ENCODE results near the gene ZNF324B. TPM values are rescaled to one million over a fixed set of nuclear protein-coding genes. Genes with fewer than 3 reads are reported as not detected.

ZNF324B gene
- total and polyA plus RNA-seq, 2 experiments from 2014 or later, result 1.9 to 5.8 TPM

DNA sequence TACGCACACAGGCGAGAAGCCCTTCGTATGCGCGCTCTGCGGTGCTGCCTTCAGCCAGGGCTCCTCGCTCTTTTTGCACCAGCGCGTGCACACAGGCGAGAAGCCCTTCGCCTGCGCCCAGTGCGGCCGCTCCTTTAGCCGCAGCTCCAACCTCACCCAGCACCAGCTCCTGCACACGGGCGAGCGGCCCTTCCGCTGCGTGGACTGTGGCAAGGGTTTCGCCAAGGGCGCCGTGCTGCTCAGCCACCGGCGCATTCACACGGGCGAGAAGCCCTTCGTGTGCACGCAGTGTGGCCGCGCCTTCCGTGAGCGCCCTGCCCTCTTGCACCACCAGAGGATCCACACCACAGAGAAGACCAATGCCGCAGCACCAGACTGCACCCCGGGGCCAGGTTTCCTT lies 4.7 kb downstream of the ZNF324B start:
- Histone ChIP-seq H4K20me1 (ENCODE audit: insufficient read depth, poor library complexity, severe bottlenecking) (no peaks in the 10 kb centered on the region), H3K36me3 (replicated peaks; ENCODE audit: insufficient read depth, low read depth) (no peaks in the 10 kb centered on the region), H3K4me1 (ENCODE audit: insufficient read depth) (no peaks in the 10 kb centered on the region), H2AFZ (no peak overlapping the region), H3K27ac (no peak overlapping the region), H3K9me2 (replicated peaks; ENCODE audit: insufficient read depth) (no peaks in the 10 kb centered on the region), H3K4me2 (no peak overlapping the region), H3K27me3 (no peaks in the 10 kb centered on the region), H3K79me2 (no peaks in the 10 kb centered on the region), H3K4me3 (no peak overlapping the region), H3K9me3 (ENCODE audit: low read depth) (no peaks in the 10 kb centered on the region)
- DNase-seq (ENCODE audit: low spot score), result no peak
- whole genome bisulfite sequencing (ENCODE audit: low lambda C conversion rate, missing lambda C conversion rate), result 98% methylated on average over 34 of the region's 35 CpGs
- TF ChIP-seq, protein P1, sequence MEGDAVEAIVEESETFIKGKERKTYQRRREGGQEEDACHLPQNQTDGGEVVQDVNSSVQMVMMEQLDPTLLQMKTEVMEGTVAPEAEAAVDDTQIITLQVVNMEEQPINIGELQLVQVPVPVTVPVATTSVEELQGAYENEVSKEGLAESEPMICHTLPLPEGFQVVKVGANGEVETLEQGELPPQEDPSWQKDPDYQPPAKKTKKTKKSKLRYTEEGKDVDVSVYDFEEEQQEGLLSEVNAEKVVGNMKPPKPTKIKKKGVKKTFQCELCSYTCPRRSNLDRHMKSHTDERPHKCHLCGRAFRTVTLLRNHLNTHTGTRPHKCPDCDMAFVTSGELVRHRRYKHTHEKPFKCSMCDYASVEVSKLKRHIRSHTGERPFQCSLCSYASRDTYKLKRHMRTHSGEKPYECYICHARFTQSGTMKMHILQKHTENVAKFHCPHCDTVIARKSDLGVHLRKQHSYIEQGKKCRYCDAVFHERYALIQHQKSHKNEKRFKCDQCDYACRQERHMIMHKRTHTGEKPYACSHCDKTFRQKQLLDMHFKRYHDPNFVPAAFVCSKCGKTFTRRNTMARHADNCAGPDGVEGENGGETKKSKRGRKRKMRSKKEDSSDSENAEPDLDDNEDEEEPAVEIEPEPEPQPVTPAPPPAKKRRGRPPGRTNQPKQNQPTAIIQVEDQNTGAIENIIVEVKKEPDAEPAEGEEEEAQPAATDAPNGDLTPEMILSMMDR (IDR thresholded peaks at IDR 0.05; ENCODE audit: poor library complexity), result no peak
- TF ChIP-seq EZH2phosphoT487 (IDR thresholded peaks at IDR 0.05; ENCODE audit: low read depth, severe bottlenecking, unreplicated experiment) (no peak), EZH2 (IDR thresholded peaks at IDR 0.05; ENCODE audit: borderline replicate concordance) (no peak)

DNA sequence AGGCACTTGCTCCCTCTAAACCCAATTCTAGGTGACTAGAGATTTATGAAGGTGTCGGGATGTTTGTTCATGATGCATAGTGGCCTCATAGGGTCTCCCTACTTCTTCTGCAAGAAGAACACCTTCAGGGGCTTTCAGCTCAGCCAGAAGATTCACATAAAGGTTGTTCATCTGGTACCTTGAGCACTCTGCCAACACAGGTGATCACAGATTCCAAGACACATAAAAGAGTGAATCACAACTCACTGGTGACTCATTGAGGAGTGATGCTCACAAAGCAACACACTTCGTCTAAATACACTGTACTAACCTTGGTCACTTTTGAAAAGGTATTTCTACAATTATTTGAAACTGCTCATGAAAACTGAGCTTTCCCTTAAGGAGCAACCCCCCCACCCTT lies 8.6 kb downstream of the ZNF324B start:
- no peak overlapping the region for H3K4me3 ChIP-seq
- no peaks in the 10 kb centered on the region for H3K79me2 ChIP-seq
- no peak for DNase-seq (ENCODE audit: low spot score)
- H3K4me1 ChIP-seq (ENCODE audit: insufficient read depth), result no peaks in the 10 kb centered on the region
- H2AFZ ChIP-seq, result no peak overlapping the region
- no peak overlapping the region for H3K27ac ChIP-seq
- WGBS (ENCODE audit: low lambda C conversion rate, missing lambda C conversion rate), result 88% methylated on average over 2 of the region's 2 CpGs
- H3K36me3 ChIP-seq (replicated peaks; ENCODE audit: insufficient read depth, low read depth), result no peaks in the 10 kb centered on the region
- no peaks in the 10 kb centered on the region for H3K9me3 ChIP-seq (ENCODE audit: low read depth)
- no peaks in the 10 kb centered on the region for H3K27me3 ChIP-seq
- TF ChIP-seq EZH2phosphoT487 (IDR thresholded peaks at IDR 0.05; ENCODE audit: low read depth, severe bottlenecking, unreplicated experiment) (no peak), EZH2 (IDR thresholded peaks at IDR 0.05; ENCODE audit: borderline replicate concordance) (no peak)
- TF ChIP-seq, protein P1 (IDR thresholded peaks at IDR 0.05; ENCODE audit: poor library complexity), result no peak
- no peaks in the 10 kb centered on the region for H4K20me1 ChIP-seq (ENCODE audit: insufficient read depth, poor library complexity, severe bottlenecking)
- no peak overlapping the region for H3K4me2 ChIP-seq
- no peaks in the 10 kb centered on the region for H3K9me2 ChIP-seq (replicated peaks; ENCODE audit: insufficient read depth)

DNA sequence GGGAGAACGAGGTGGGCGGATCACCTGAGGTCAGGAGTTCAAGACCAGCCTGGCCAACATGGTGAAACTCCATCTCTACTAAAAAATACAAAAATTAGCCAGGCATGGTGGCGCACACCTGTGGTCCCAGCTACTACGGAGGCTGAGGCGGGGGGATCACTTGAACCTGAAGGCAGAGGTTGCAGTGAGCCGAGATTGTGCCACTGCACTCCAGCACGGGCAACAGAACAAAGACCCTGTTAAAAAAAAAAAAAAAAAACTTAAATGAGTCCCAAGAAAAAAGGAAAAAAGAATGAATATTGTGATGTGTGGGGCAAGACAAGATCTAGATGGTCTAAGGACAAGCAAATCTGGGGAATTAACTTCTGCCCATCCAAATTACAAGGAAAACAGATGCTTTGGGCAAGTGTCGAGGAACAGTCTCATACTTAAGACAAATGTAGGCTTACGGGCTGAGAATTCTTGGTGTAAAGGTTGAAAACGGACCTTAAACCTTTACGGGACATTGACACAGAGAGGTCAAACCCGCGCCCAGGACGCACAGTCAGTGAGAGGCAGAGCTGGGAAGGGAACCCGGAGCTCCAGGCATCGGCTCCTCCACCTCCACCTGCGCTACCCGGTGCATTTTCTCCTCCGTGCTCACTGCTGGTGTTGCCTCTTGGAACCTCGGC lies 14.8 kb downstream of the ZNF324B start:
- Histone ChIP-seq H3K27me3 (no peaks in the 10 kb centered on the region), H3K36me3 (replicated peaks; ENCODE audit: insufficient read depth, low read depth) (no peaks in the 10 kb centered on the region), H3K4me2 (peak overlapping the region; percentile 82), H3K4me3 (peak overlapping the region; percentile 38), H2AFZ (peak overlapping the region; percentile 84), H3K27ac (no peak overlapping the region), H3K4me1 (ENCODE audit: insufficient read depth) (no peaks in the 10 kb centered on the region), H3K79me2 (peaks cover 18% of the 10 kb centered on the region), H3K9me3 (ENCODE audit: low read depth) (no peaks in the 10 kb centered on the region), H3K9me2 (replicated peaks; ENCODE audit: insufficient read depth) (no peaks in the 10 kb centered on the region), H4K20me1 (ENCODE audit: insufficient read depth, poor library complexity, severe bottlenecking) (peaks cover 6% of the 10 kb centered on the region)
- DNase-seq (ENCODE audit: low spot score), result no peak
- 39% methylated on average over 20 of the region's 20 CpGs for WGBS (ENCODE audit: low lambda C conversion rate, missing lambda C conversion rate)
- TF ChIP-seq, protein P1 (IDR thresholded peaks at IDR 0.05; ENCODE audit: poor library complexity), result no peak
- TF ChIP-seq EZH2phosphoT487 (IDR thresholded peaks at IDR 0.05; ENCODE audit: low read depth, severe bottlenecking, unreplicated experiment) (no peak), EZH2 (IDR thresholded peaks at IDR 0.05; ENCODE audit: borderline replicate concordance) (no peak)

Data from hepatocyte (in vitro differentiated cells).